ENCODE results near the gene BMP7.

The BMP7 gene

GRCh38 chr20:57153238-57153905 lies 113.1 kb downstream of the BMP7 start (continued):
- no peak for TF ChIP-seq ZNF571 (tag by site-specific recombination; IDR thresholded peaks at IDR 0.05)
- no peak for TF ChIP-seq ZNF777 (tag by site-specific recombination; IDR thresholded peaks at IDR 0.05; ENCODE audit: borderline replicate concordance)
- TF ChIP-seq KLF1 (tag by site-specific recombination; IDR thresholded peaks at IDR 0.05): no peak
- TF ChIP-seq ZNF311 (tag by site-specific recombination; IDR thresholded peaks at IDR 0.05; ENCODE audit: borderline replicate concordance): no peak
- no peak for TF ChIP-seq ZNF404 (tag by site-specific recombination; IDR thresholded peaks at IDR 0.05)
- TF ChIP-seq ZNF223 (tag by site-specific recombination; IDR thresholded peaks at IDR 0.05): no peak
- no peak for TF ChIP-seq ZNF837 (tag by site-specific recombination; IDR thresholded peaks at IDR 0.05)
- TF ChIP-seq ZIC2 (tag by site-specific recombination; IDR thresholded peaks at IDR 0.05): no peak
- no peak for TF ChIP-seq ZNF473 (tag by site-specific recombination; IDR thresholded peaks at IDR 0.05)
- TF ChIP-seq, protein P1, sequence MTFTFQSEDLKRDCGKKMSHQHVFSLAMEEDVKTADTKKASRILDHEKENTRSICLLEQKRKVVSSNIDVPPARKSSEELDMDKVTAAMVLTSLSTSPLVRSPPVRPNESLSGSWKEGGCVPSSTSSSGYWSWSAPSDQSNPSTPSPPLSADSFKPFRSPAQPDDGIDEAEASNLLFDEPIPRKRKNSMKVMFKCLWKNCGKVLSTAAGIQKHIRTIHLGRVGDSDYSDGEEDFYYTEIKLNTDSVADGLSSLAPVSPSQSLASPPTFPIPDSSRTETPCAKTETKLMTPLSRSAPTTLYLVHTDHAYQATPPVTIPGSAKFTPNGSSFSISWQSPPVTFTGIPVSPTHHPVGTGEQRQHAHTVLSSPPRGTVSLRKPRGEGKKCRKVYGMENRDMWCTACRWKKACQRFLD (tag by site-specific recombination; IDR thresholded peaks at IDR 0.05): no peak
- TF ChIP-seq GFI1B (tag by site-specific recombination; IDR thresholded peaks at IDR 0.05): no peak
- no peak for TF ChIP-seq ZNF701 (tag by site-specific recombination; IDR thresholded peaks at IDR 0.05)
- TF ChIP-seq ZNF184 (tag by site-specific recombination; IDR thresholded peaks at IDR 0.05): no peak

DNA sequence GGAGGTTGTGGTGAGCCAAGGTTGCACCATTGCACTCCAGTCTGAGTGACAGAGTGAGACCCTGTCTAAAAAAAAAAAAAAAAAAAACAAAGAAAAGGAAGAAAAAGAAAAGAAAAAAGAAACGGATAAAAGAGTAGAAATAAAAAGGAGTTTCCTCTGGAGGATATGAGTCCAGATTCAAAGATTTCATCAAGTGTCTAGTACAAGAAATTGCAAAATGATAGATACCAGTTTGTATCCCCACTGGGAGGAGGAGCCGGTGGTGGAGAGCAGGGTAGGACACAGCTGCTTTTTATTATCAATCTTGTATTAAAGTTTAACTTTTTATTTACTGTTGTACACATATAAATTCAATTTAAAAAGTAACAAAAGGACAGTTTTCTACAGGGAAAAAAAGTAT lies 113.9 kb downstream of the BMP7 start:
- ChIA-PET POLR2A (no interaction called here), CTCF (interaction anchor here (0.8 kb wide), 1 partner anchor 194 kb away, joined by 3 read pairs; no protein-coding TSS in a partner anchor)
- H3K4me1 ChIP-seq (ENCODE audit: control insufficient read depth, insufficient read depth, low read length): no peaks in the 10 kb centered on the region
- H3K27ac ChIP-seq (ENCODE audit: extremely low read depth, low read depth, low read length): no peak overlapping the region
- H3K9me3 ChIP-seq (ENCODE audit: control insufficient read depth, insufficient read depth, low read depth, low read length): no peaks in the 10 kb centered on the region
- H3K36me3 ChIP-seq (ENCODE audit: control insufficient read depth in 2 of 2, insufficient read depth in 1 of 2, low read length in 2 of 2): no peaks in the 10 kb centered on the region
- no peak overlapping the region for H3K4me3 ChIP-seq (ENCODE audit: low read depth, low read length)
- TF ChIP-seq TCF7L2 (IDR thresholded peaks at IDR 0.05; ENCODE audit: borderline replicate concordance, low read depth, low read length) (no peak), ZNF155 (tag by site-specific recombination; IDR thresholded peaks at IDR 0.05) (no peak), SALL2 (tag by site-specific recombination; IDR thresholded peaks at IDR 0.05; ENCODE audit: borderline replicate concordance) (no peak), ZNF169 (tag by site-specific recombination; IDR thresholded peaks at IDR 0.05) (no peak), ZSCAN23 (tag by site-specific recombination; IDR thresholded peaks at IDR 0.05) (no peak), ZNF302 (tag by site-specific recombination; IDR thresholded peaks at IDR 0.05; ENCODE audit: low read depth) (no peak), ZNF488 (tag by site-specific recombination; IDR thresholded peaks at IDR 0.05) (no peak)
- TF ChIP-seq, protein P2, sequence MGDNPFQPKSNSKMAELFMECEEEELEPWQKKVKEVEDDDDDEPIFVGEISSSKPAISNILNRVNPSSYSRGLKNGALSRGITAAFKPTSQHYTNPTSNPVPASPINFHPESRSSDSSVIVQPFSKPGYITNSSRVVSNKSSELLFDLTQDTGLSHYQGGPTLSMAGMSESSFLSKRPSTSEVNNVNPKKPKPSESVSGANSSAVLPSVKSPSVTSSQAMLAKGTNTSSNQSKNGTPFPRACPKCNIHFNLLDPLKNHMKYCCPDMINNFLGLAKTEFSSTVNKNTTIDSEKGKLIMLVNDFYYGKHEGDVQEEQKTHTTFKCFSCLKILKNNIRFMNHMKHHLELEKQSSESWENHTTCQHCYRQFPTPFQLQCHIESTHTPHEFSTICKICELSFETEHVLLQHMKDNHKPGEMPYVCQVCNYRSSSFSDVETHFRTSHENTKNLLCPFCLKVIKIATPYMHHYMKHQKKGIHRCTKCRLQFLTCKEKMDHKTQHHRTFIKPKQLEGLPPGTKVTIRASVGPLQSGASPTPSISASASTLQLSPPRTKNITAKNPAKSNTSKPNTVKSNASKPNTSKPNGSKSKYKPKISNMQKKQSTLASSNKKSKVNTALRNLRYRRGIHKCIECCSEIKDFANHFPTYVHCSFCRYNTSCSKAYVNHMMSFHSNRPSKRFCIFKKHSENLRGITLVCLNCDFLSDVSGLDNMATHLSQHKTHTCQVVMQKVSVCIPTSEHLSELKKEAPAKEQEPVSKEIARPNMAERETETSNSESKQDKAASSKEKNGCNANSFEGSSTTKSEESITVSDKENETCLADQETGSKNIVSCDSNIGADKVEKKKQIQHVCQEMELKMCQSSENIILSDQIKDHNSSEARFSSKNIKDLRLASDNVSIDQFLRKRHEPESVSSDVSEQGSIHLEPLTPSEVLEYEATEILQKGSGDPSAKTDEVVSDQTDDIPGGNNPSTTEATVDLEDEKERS (tag by site-specific recombination; IDR thresholded peaks at IDR 0.05): no peak
